ENCODE results near the gene BCL2L12.

DNA sequence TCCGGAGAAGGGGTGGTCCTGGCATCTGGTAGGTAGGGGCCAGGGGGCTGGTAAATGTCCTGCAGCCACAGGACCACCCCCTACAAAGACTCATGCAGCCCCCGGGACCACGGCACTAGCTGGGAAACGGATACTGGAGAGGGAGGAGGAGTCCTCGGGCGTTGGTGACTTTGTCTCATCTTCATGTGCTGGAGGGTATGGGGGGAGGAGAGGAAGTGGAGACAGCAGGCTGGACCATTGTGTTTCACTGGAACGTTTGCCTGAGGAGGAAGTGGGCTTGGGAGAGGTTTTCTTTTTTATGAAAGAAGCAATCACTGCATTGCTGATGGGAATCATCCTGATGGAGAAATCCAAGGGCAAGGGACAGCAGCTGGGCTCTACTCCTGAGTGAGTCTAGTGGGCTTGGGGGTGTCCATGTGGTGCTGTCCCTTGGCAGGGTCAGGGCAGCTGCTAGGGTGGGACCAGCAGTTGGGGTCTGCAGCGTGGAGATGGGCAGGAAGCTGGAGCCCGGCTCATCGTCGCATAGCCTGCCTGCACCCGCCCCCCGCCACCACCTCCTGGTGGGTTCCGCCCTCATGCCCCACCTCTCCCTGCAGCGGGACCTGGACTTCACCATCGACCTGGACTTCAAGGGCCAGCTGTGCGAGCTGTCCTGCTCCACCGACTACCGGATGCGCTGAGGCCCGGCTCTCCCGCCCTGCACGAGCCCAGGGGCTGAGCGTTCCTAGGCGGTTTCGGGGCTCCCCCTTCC is 22.0 kb downstream of the BCL2L12 start:
- TF ChIP-seq, protein P1, sequence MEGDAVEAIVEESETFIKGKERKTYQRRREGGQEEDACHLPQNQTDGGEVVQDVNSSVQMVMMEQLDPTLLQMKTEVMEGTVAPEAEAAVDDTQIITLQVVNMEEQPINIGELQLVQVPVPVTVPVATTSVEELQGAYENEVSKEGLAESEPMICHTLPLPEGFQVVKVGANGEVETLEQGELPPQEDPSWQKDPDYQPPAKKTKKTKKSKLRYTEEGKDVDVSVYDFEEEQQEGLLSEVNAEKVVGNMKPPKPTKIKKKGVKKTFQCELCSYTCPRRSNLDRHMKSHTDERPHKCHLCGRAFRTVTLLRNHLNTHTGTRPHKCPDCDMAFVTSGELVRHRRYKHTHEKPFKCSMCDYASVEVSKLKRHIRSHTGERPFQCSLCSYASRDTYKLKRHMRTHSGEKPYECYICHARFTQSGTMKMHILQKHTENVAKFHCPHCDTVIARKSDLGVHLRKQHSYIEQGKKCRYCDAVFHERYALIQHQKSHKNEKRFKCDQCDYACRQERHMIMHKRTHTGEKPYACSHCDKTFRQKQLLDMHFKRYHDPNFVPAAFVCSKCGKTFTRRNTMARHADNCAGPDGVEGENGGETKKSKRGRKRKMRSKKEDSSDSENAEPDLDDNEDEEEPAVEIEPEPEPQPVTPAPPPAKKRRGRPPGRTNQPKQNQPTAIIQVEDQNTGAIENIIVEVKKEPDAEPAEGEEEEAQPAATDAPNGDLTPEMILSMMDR (conservative IDR thresholded peaks at IDR 0.05 in 1 of 2, IDR thresholded peaks at IDR 0.05 in 1 of 2; ENCODE audit: extremely low read depth in 1 of 2, insufficient read depth in 1 of 2, low read depth in 1 of 2, low read length in 2 of 2), result no peak
- TF ChIP-seq EZH2 (IDR thresholded peaks at IDR 0.05; ENCODE audit: borderline replicate concordance, low read length), result no peak
